HG02884 (cell line): Measurements from ENCODE around the gene PHF21A.

ENCODE experiments used
- ATAC-seq: cut with Tn5 transposase; IDR thresholded peaks from one replicate; pipeline ENCODE4 v1.9.1; 2021; ENCODE audit warnings: mild to moderate bottlenecking, moderate library complexity; ENCODE audit not compliant: unreplicated experiment

The PHF21A gene

GRCh38 chr11:45889966-45890365 lies 231.3 kb downstream of the PHF21A start:
- ATAC-seq = no peak

GRCh38 chr11:45889555-45889954 lies 231.7 kb downstream of the PHF21A start:
- ATAC-seq = no peak

GRCh38 chr11:45887587-45887986 lies 233.7 kb downstream of the PHF21A start:
- no peak for ATAC-seq

GRCh38 chr11:45886816-45887520 lies 234.3 kb downstream of the PHF21A start:
- no peak for ATAC-seq

- no peak for ATAC-seq
These were observed 235.1 kb downstream of the PHF21A start for GRCh38 chr11:45885921-45886721.

- peak; percentile 62 for ATAC-seq
These were observed 235.9 kb downstream of the PHF21A start, which contains the start of gene MAPK8IP1 for GRCh38 chr11:45885274-45885920. Gene MAPK8IP1 (plus strand): TSS chr11:45885651. CDS start chr11:45885821, 170 bp downstream.

GRCh38 chr11:45884596-45885185 lies 236.6 kb downstream of the PHF21A start:
- ATAC-seq = no peak
